ENCODE results near the gene WDFY1.

WDFY1 gene

GRCh38 chr2:223989206-223989855 is 44.2 kb upstream of the WDFY1 start (continued):
- TF ChIP-seq ZNF76 (tag by site-specific recombination; IDR thresholded peaks at IDR 0.05; ENCODE audit: borderline replicate concordance, low read depth) (no peak), MYNN (tag by site-specific recombination; IDR thresholded peaks at IDR 0.05; ENCODE audit: borderline replicate concordance) (no peak), ZNF335 (tag by site-specific recombination; conservative IDR thresholded peaks at IDR 0.05) (no peak), ZIC2 (tag by site-specific recombination; IDR thresholded peaks at IDR 0.05) (no peak), IKZF3 (tag by site-specific recombination; IDR thresholded peaks at IDR 0.05) (no peak), ZNF274 (IDR thresholded peaks at IDR 0.05; ENCODE audit: low read length) (no peak), ZNF274 (tag by site-specific recombination; IDR thresholded peaks at IDR 0.05; ENCODE audit: borderline replicate concordance) (no peak), ZNF707 (tag by site-specific recombination; IDR thresholded peaks at IDR 0.05) (no peak), ZBTB44 (tag by site-specific recombination; IDR thresholded peaks at IDR 0.05) (no peak), ZNF324 (tag by site-specific recombination; IDR thresholded peaks at IDR 0.05) (no peak), RBAK (tag by site-specific recombination; IDR thresholded peaks at IDR 0.05) (no peak)

- peaks cover 12 to 69% of the 10 kb centered on the region in 2 experiments for H3K36me3 ChIP-seq (ENCODE audit: control insufficient read depth in 2 of 2, insufficient read depth in 1 of 2, low read length in 2 of 2)
- H3K9me3 ChIP-seq (ENCODE audit: control insufficient read depth, insufficient read depth, low read depth, low read length): no peaks in the 10 kb centered on the region
- H3K4me1 ChIP-seq (ENCODE audit: control insufficient read depth, insufficient read depth, low read length): no peaks in the 10 kb centered on the region
- ChIA-PET CTCF (interaction anchor here (0.7 to 2.5 kb wide), 4 partner anchors 11 to 611 kb away, joined by 3 to 18 read pairs (median 6); no protein-coding TSS in a partner anchor), POLR2A (no interaction called here)
- TF ChIP-seq ZNF747 (tag by site-specific recombination; IDR thresholded peaks at IDR 0.05) (no peak), ZNF169 (tag by site-specific recombination; IDR thresholded peaks at IDR 0.05) (no peak), ZNF664 (tag by site-specific recombination; IDR thresholded peaks at IDR 0.05) (no peak), ZNF404 (tag by site-specific recombination; IDR thresholded peaks at IDR 0.05) (no peak), ZNF416 (tag by site-specific recombination; IDR thresholded peaks at IDR 0.05) (no peak), ZSCAN16 (tag by site-specific recombination; IDR thresholded peaks at IDR 0.05) (no peak), ZNF266 (tag by site-specific recombination; IDR thresholded peaks at IDR 0.05; ENCODE audit: low read depth) (no peak), ZNF121 (tag by site-specific recombination; IDR thresholded peaks at IDR 0.05) (no peak), ELK4 (IDR thresholded peaks at IDR 0.05; ENCODE audit: borderline replicate concordance, low read depth, low read length) (no peak), AEBP2 (tag by site-specific recombination; IDR thresholded peaks at IDR 0.05; ENCODE audit: borderline replicate concordance) (no peak), ZNF114 (tag by site-specific recombination; IDR thresholded peaks at IDR 0.05) (no peak)
- H3K4me3 ChIP-seq (ENCODE audit: low read depth, low read length): no peak overlapping the region
- no peak overlapping the region for H3K27ac ChIP-seq (ENCODE audit: extremely low read depth, low read depth, low read length)
Observed at GRCh38 chr2:223981241-223981640, 36.1 kb upstream of the WDFY1 start.
